Natural killer cell (primary cell): ENCODE results near the gene TMEM87A. TPM values are rescaled to one million over a fixed set of nuclear protein-coding genes. Genes with fewer than 3 reads are reported as not detected.

ENCODE experiments used
- ATAC-seq, 3 donors: fragments of 150-1000 bp in 2 of 3; fragments of 200-7000 bp in 1 of 3; cut with Tn5 transposase; 1 replicate in 1 of 3; 2 replicates in 2 of 3; pipeline ENCODE4 v1.10.0; 2021; ENCODE audit warnings: mild to moderate bottlenecking in 2 of 3, moderate library complexity in 2 of 3
- DNase-seq, 2 donors: peaks; one replicate each; pipeline versions ENCODE4 v3.0.0 to v3.0.0-alpha.2; 2013 to 2021; ENCODE audit warnings: mixed read lengths in 1 of 2
- H3K27ac ChIP-seq: one replicate; pipeline ENCODE4 v1.5.1; 2013; ENCODE audit warnings: mild to moderate bottlenecking, low read length
- H3K27me3 ChIP-seq: one replicate; pipeline ENCODE4 v1.6.1; 2013; ENCODE audit warnings: low read length; ENCODE audit not compliant: control insufficient read depth, insufficient read depth
- H3K36me3 ChIP-seq: one replicate; pipeline ENCODE4 v1.6.1; 2013; ENCODE audit warnings: low read length; ENCODE audit not compliant: control insufficient read depth, insufficient read depth
- H3K4me1 ChIP-seq: one replicate; pipeline ENCODE4 v1.6.1; 2013; ENCODE audit warnings: low read length; ENCODE audit not compliant: control insufficient read depth, insufficient read depth
- H3K4me3 ChIP-seq: one replicate; pipeline ENCODE4 v1.5.1; 2013; ENCODE audit warnings: low read length
- H3K9me3 ChIP-seq: one replicate; pipeline ENCODE4 v1.6.1; 2013; ENCODE audit warnings: low read length; ENCODE audit not compliant: control insufficient read depth, insufficient read depth
- H3K27ac Mint-ChIP-seq, 2 donors: one replicate each; pipeline ENCODE4 v1.8.0; 2022; ENCODE audit warnings: mild to moderate bottlenecking in 2 of 2, mixed read lengths in 2 of 2, moderate library complexity in 1 of 2
- H3K27me3 Mint-ChIP-seq, 2 donors: one replicate each; pipeline ENCODE4 v1.8.0; 2022; ENCODE audit warnings: low read depth in 2 of 2, mixed read lengths in 2 of 2
- H3K36me3 Mint-ChIP-seq: one replicate; pipeline ENCODE4 v1.8.0; 2022; ENCODE audit warnings: mixed read lengths
- H3K4me1 Mint-ChIP-seq, 2 donors: one replicate each; pipeline ENCODE4 v1.8.0; 2022; ENCODE audit warnings: mixed read lengths in 2 of 2
- H3K4me3 Mint-ChIP-seq: one replicate; pipeline ENCODE4 v1.8.0; 2022; ENCODE audit warnings: mild to moderate bottlenecking, moderate library complexity, mixed read lengths
- H3K9me3 Mint-ChIP-seq, 2 donors: one replicate each; pipeline ENCODE4 v1.8.0; 2022; ENCODE audit warnings: mixed read lengths in 2 of 2
- WGBS: methylation state at CpG from one replicate; pipeline ENCODE4 v1.1.7; 2013; ENCODE audit warnings: missing lambda C conversion rate; ENCODE audit not compliant: insufficient coverage; 5-methylcytosine and 5-hydroxymethylcytosine counted together
- intact Hi-C: fragments of 100-400 bp; cut with micrococcal nuclease; formaldehyde crosslinking; loops from one replicate; pipeline ENCODE4 v1.14.2; 2022
- total RNA-seq, 4 donors: library from RNA; stranded (reverse); fragments of 120-200 nt in 1 of 4; gene quantifications; one replicate each; pipeline versions ENCODE4 v1.2.3 to v1.2.4, GENCODE V29; 2013 to 2022
- TF ChIP-seq, protein P1 (sequence below): fragments of 200-600 bp; IDR thresholded peaks from one replicate; pipeline ENCODE4 v1.8.0; 2022; ENCODE audit warnings: antibody characterized with exemption

Gene TMEM87A
- total RNA-seq, 3 donors from 2014 or later (not counting 1 experiment from before 2014, with no cell fraction given), result 70.8 to 76.4 (median 73.7) TPM

DNA sequence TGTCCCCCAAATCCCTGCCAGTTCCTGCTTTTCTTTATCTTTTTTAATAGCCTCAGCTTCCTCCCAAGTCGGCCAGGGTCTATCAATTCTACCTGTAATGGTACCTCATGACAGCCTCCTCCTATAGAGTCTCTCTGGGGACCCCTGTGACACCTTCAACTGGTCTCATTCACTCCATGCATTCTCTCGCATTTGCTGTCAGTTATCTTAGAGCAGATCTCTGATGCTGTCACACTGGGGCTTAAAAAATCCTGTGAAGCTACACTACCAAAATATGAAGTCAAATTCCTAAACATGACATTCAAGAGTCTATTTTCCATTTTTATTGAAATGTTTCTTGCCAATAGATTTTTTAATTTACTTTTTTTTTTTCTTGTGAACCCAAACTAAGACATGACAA, 70.6 kb downstream of the TMEM87A start:
- intact Hi-C loops, result no loop called here
- H3K4me1 Mint-ChIP-seq, result peaks cover 30 to 46% of the 10 kb centered on the region in 2 donors
- 46% methylated on average over 2 of the region's 2 CpGs for WGBS
- H3K27me3 Mint-ChIP-seq, result no peaks in the 10 kb centered on the region
- Histone ChIP-seq H3K36me3 (peaks cover 22% of the 10 kb centered on the region), H3K4me1 (peaks cover 6% of the 10 kb centered on the region), H3K27me3 (no peaks in the 10 kb centered on the region), H3K4me3 (no peak overlapping the region), H3K27ac (no peak overlapping the region), H3K9me3 (no peaks in the 10 kb centered on the region)
- no peak overlapping the region for H3K4me3 Mint-ChIP-seq
- DNase-seq (no peak), ATAC-seq (no peak)
- no peaks in the 10 kb centered on the region for H3K9me3 Mint-ChIP-seq
- H3K36me3 Mint-ChIP-seq, result no peaks in the 10 kb centered on the region
- TF ChIP-seq, protein P1, sequence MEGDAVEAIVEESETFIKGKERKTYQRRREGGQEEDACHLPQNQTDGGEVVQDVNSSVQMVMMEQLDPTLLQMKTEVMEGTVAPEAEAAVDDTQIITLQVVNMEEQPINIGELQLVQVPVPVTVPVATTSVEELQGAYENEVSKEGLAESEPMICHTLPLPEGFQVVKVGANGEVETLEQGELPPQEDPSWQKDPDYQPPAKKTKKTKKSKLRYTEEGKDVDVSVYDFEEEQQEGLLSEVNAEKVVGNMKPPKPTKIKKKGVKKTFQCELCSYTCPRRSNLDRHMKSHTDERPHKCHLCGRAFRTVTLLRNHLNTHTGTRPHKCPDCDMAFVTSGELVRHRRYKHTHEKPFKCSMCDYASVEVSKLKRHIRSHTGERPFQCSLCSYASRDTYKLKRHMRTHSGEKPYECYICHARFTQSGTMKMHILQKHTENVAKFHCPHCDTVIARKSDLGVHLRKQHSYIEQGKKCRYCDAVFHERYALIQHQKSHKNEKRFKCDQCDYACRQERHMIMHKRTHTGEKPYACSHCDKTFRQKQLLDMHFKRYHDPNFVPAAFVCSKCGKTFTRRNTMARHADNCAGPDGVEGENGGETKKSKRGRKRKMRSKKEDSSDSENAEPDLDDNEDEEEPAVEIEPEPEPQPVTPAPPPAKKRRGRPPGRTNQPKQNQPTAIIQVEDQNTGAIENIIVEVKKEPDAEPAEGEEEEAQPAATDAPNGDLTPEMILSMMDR, result no peak
- H3K27ac Mint-ChIP-seq, result no peak overlapping the region

DNA sequence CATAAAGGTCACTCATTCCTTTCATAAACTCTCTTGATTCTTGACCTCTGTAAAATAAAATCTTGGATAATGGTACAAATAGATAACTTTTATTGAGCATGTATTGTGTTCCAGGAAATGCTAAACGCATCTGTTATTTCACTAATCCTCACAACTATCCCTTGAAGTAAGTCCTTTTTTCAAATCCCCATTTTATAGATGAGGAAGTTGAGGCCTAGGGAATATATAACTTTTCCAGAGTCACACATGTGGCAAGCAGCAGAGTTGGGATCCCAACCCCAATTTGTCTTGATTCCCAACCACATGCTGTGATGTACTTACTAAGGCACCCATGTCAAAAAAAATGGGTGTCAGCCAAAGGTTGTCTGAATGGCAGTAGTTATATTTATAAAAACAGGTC, 71.4 kb downstream of the TMEM87A start:
- intact Hi-C loops, result no loop called here
- Histone ChIP-seq H3K4me3 (no peak overlapping the region), H3K36me3 (peaks cover 26% of the 10 kb centered on the region), H3K27ac (no peak overlapping the region), H3K27me3 (no peaks in the 10 kb centered on the region), H3K9me3 (no peaks in the 10 kb centered on the region), H3K4me1 (peaks cover under 1% of the 10 kb centered on the region)
- no CpG with 5 or more reads among the region's 1 CpG for WGBS
- DNase-seq, result no peak
- no peak overlapping the region for H3K27ac Mint-ChIP-seq
- ATAC-seq, result no peak
- no peaks in the 10 kb centered on the region for H3K36me3 Mint-ChIP-seq
- no peaks in the 10 kb centered on the region for H3K27me3 Mint-ChIP-seq
- no peaks in the 10 kb centered on the region for H3K9me3 Mint-ChIP-seq
- peaks cover 22 to 37% of the 10 kb centered on the region in 2 donors for H3K4me1 Mint-ChIP-seq
- TF ChIP-seq, protein P1, result no peak
- no peak overlapping the region for H3K4me3 Mint-ChIP-seq

DNA sequence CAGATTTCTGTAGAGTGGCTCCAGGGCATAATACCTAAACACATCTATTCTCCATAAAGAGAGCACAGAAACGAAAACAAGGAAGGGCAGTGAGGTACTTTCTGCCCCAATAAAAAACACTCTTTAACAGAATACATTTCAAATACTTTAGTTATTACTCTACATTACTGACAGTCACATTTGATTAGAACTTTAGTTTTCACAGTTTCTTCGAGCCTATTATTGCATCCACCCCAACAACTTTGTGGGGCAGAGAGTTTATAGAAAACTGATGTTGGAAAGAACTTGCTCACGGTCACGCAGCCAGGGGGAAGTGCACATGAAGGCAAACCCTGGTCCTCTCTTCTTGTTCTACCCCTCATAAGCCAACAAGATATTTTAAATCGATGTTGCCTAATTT, 74.1 kb downstream of the TMEM87A start:
- Histone ChIP-seq H3K9me3 (no peaks in the 10 kb centered on the region), H3K36me3 (peaks cover 29% of the 10 kb centered on the region), H3K4me1 (no peaks in the 10 kb centered on the region), H3K4me3 (no peak overlapping the region), H3K27me3 (no peaks in the 10 kb centered on the region), H3K27ac (no peak overlapping the region)
- Mint-ChIP-seq H3K36me3 (no peaks in the 10 kb centered on the region), H3K9me3 (no peaks in the 10 kb centered on the region), H3K27ac (peak overlapping the region in 1 of 2 donors; percentile 38), H3K27me3 (no peaks in the 10 kb centered on the region), H3K4me1 (peaks cover 4 to 14% of the 10 kb centered on the region in 2 donors), H3K4me3 (no peak overlapping the region)
- no peak for ATAC-seq
- no peak for DNase-seq
- 96% methylated on average over 3 of the region's 5 CpGs for WGBS
- TF ChIP-seq, protein P1, result no peak
- intact Hi-C loops, result no loop called here

DNA sequence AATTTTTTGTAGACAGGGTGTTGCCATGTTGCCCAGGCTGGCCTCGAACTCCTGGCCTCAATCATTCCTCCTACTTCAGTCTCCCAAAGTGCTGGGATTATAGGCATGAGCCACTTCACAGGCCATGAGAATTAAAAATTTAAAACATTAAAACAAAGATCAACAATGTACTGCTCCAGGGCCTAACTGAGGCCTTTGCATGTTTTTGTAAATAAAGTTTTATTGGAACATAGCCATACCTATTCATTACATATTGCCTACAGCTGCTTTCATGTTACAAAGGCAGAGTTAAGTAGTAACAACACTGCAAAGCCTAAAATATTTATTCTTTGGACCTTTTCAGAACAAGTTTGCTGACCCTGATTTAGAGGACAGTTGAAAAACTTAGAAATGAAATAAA, 74.7 kb downstream of the TMEM87A start:
- Mint-ChIP-seq H3K4me3 (no peak overlapping the region), H3K27ac (peak overlapping the region in 1 of 2 donors; percentile 38), H3K36me3 (no peaks in the 10 kb centered on the region), H3K27me3 (no peaks in the 10 kb centered on the region), H3K9me3 (no peaks in the 10 kb centered on the region), H3K4me1 (peaks cover 9% of the 10 kb centered on the region in 2 donors)
- H3K36me3 ChIP-seq, result peaks cover 29% of the 10 kb centered on the region
- H3K9me3 ChIP-seq, result no peaks in the 10 kb centered on the region
- DNase-seq (no peak), ATAC-seq (no peak)
- intact Hi-C loops, result no loop called here
- no peak overlapping the region for H3K4me3 ChIP-seq
- 100% methylated on average over 1 of the region's 1 CpG for WGBS
- no peaks in the 10 kb centered on the region for H3K4me1 ChIP-seq
- TF ChIP-seq, protein P1, result no peak
- H3K27ac ChIP-seq, result no peak overlapping the region
- H3K27me3 ChIP-seq, result no peaks in the 10 kb centered on the region
